ENCODE measurements around the gene TMEM253. TPM values are rescaled to one million over a fixed set of nuclear protein-coding genes. Genes with fewer than 3 reads are reported as not detected.

Gene TMEM253
- polyA plus RNA-seq, 1 of the 3 experiments (the other 2 are of a cell fraction), result 0.82 TPM

- H3F3A ChIP-seq (replicated peaks; ENCODE audit: insufficient read depth), result peaks cover 48% of the 10 kb centered on the region
- H3K27ac ChIP-seq (ENCODE audit: low read depth in 2 of 2, low read length in 1 of 2), result no peak overlapping the region; a peak in 1 of 4 replicates
- WGBS (ENCODE audit: low lambda C conversion rate), result 76% methylated on average over 6 of the region's 7 CpGs
- no peaks in the 10 kb centered on the region for H3K27me3 ChIP-seq (ENCODE audit: insufficient read depth)
- CTCF ChIA-PET, result interaction anchor here (1.1 to 20.5 kb wide), 16 partner anchors 9 to 95 kb away, joined by 3 to 555 read pairs (median 13); partner anchors contain the start of genes ARHGEF40, NDRG2, SLC39A2 and TMEM253
- H2AFZ ChIP-seq (ENCODE audit: low read depth), result no peak overlapping the region
- H3K4me3 ChIP-seq (ENCODE audit: low read depth in 2 of 2, low read length in 1 of 2), result peak overlapping the region in 1 of 2 experiments; percentile 16; a peak in 1 of 4 replicates
- TF ChIP-seq MAX (IDR thresholded peaks at IDR 0.05; ENCODE audit: low read depth), result no peak
- H3K36me3 ChIP-seq (replicated peaks in 1 of 2; ENCODE audit: control insufficient read depth in 1 of 2, insufficient read depth in 2 of 2, low read length in 1 of 2), result peaks cover 13 to 42% of the 10 kb centered on the region in 2 experiments
- no peak overlapping the region for H3K9ac ChIP-seq
- H3K9me2 ChIP-seq, result no peaks in the 10 kb centered on the region
- H3K4me1 ChIP-seq (ENCODE audit: control insufficient read depth in 1 of 2, insufficient read depth in 2 of 2, low read depth in 1 of 2, low read length in 1 of 2), result peaks cover 18 to 23% of the 10 kb centered on the region in 2 experiments
- H3K79me2 ChIP-seq (ENCODE audit: insufficient read depth), result no peaks in the 10 kb centered on the region
- peaks cover 14% of the 10 kb centered on the region; the same call in 1 of the 2 replicates for H4K20me1 ChIP-seq (ENCODE audit: insufficient read depth)
- no peaks in the 10 kb centered on the region for H3K9me3 ChIP-seq
- H3K4me2 ChIP-seq, result no peak overlapping the region
- peak; percentile 71 for DNase-seq
- POLR2A ChIA-PET, result interaction anchor here (1.8 to 3.0 kb wide), 2 partner anchors 10 to 23 kb away, joined by 12 read pairs; partner anchors contain the start of gene ARHGEF40
Observed at GRCh38 chr14:21093769-21094681, 6.8 kb upstream of the TMEM253 start.

DNA sequence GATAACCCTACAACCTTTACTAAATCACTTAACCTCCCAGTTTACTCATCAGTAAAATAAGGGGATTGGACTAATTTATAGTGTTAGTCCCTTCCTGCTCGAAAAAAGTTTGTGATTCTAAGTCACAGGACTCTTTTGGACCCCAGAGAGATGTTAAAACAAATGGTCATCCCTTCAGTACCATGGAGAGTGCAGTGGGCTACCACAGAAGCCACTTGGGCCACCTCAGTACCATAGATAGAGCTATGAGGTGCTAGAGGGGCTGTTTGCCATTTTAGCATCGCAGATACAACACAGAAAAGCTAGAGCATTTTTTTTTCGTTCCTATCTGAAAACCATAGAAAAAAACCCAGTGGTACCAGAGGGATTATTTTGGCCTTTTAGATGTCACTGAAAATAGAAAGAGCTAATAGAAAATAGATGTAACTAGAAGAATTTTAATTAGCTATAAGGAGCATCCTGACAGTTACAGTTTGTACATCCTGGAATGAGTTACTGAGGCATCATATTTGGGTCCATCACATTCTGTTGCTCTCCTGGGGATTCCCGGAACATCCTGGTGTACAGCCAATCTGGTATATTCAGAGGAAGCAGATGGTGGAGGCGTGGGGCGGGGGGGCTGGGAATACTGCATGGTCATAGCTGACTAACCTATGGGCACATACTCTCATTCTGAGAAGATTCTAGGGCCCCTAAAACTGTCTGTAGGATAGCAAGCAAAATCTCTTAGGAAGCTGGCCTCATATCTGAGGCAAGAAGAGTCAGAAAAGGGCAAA is 5.2 kb upstream of the TMEM253 start:
- WGBS (ENCODE audit: low lambda C conversion rate), result 77% methylated on average over 6 of the region's 6 CpGs

More for the DNA sequence above, 5.2 kb upstream of the TMEM253 start:
- Histone ChIP-seq H2AFZ (ENCODE audit: low read depth) (no peak overlapping the region), H3K4me2 (no peak overlapping the region), H3F3A (replicated peaks; ENCODE audit: insufficient read depth) (peaks cover 42% of the 10 kb centered on the region), H4K20me1 (ENCODE audit: insufficient read depth) (peaks cover 14% of the 10 kb centered on the region; the same call in 1 of the 2 replicates), H3K9me3 (no peaks in the 10 kb centered on the region), H3K9me2 (no peaks in the 10 kb centered on the region), H3K27me3 (ENCODE audit: insufficient read depth) (no peaks in the 10 kb centered on the region), H3K36me3 (replicated peaks in 1 of 2; ENCODE audit: control insufficient read depth in 1 of 2, insufficient read depth in 2 of 2, low read length in 1 of 2) (peaks cover 7 to 26% of the 10 kb centered on the region in 2 experiments), H3K27ac (ENCODE audit: low read depth in 2 of 2, low read length in 1 of 2) (peak overlapping the region; percentile 44 to 67; a peak in 3 of 4 replicates), H3K9ac (no peak overlapping the region), H3K4me3 (ENCODE audit: low read depth in 2 of 2, low read length in 1 of 2) (no peak overlapping the region), H3K4me1 (ENCODE audit: control insufficient read depth in 1 of 2, insufficient read depth in 2 of 2, low read depth in 1 of 2, low read length in 1 of 2) (peaks cover 28 to 31% of the 10 kb centered on the region in 2 experiments), H3K79me2 (ENCODE audit: insufficient read depth) (no peaks in the 10 kb centered on the region)
- TF ChIP-seq POLR2AphosphoS5 (IDR thresholded peaks at IDR 0.05; ENCODE audit: low read depth, low read length) (0 out of 2 replicates have a peak, but pooled peaks have one; percentile 3), REST (IDR thresholded peaks at IDR 0.05; ENCODE audit: low read depth, low read length) (peak; percentile 98), MEF2A (IDR thresholded peaks at IDR 0.05; ENCODE audit: borderline replicate concordance, low read depth) (no peak), USF2 (IDR thresholded peaks at IDR 0.05; ENCODE audit: borderline replicate concordance, low read depth, low read length) (no peak)
- peak; percentile 19 for DNase-seq
- CTCF ChIA-PET, result interaction anchor here (1.2 to 20.5 kb wide), 6 partner anchors 10 to 79 kb away, joined by 3 to 555 read pairs (median 176); partner anchors contain the start of genes ARHGEF40, NDRG2 and TMEM253
- POLR2A ChIA-PET, result interaction anchor here (1.4 to 3.9 kb wide), 3 partner anchors 8 to 24 kb away, joined by 4 to 19 read pairs (median 12); partner anchors contain the start of gene ARHGEF40
